Measurements from ENCODE around the gene CLDN7. TPM values are rescaled to one million over a fixed set of nuclear protein-coding genes. Genes with fewer than 3 reads are reported as not detected.

Gene CLDN7
- total and polyA plus RNA-seq, 10 donors = 0.74 to 6.6 (median 2.7) TPM

GRCh38 chr17:7296189-7296861 lies 34.0 kb upstream of the CLDN7 start:
- peak overlapping the region in 1 of 8 donors; percentile 7 for H3K27ac ChIP-seq
- H3K4me1 ChIP-seq = peaks cover 17 to 40% (median 33%) of the 10 kb centered on the region in 6 donors
- intact Hi-C loops (cut with DNase I; ENCODE audit: low total_unique reads) = loop anchor here (2.0 to 10.0 kb wide), 2 partner anchors 16 to 48 kb away; partner anchors contain the start of gene SLC2A4
- WGBS, 5 donors = 4 to 6% (median 5%) methylated on average over 37 to 51 of the region's 51 CpGs
- no peaks in the 10 kb centered on the region for H3K36me3 ChIP-seq
- H3K9me3 ChIP-seq = no peaks in the 10 kb centered on the region
- no peak for TF ChIP-seq POLR2A (IDR thresholded peaks at IDR 0.05)
- peak; percentile 62 to 96 (median 89) for TF ChIP-seq CTCF (IDR thresholded peaks at IDR 0.05 in 8 of 11, conservative IDR thresholded peaks at IDR 0.05 in 3 of 11)
- peak; percentile 49 to 80 (median 68) for TF ChIP-seq POLR2AphosphoS5 (IDR thresholded peaks at IDR 0.05)
- H3K4me3 ChIP-seq = peak overlapping the region in 2 of 8 donors; percentile 37 to 52
- DNase-seq = peak; percentile 94
- peaks cover 0 to 61% (median 38%) of the 10 kb centered on the region in 7 donors for H3K27me3 ChIP-seq (replicated peaks in 1 of 7)

- Histone ChIP-seq H3K9me3 (no peaks in the 10 kb centered on the region), H3K4me3 (peak overlapping the region in 7 of 8 donors; percentile 20 to 68 (median 38)), H3K27ac (peak overlapping the region in 1 of 8 donors; percentile 7), H3K36me3 (no peaks in the 10 kb centered on the region), H3K4me1 (peaks cover 17 to 40% (median 33%) of the 10 kb centered on the region in 6 donors), H3K27me3 (replicated peaks in 1 of 7) (peaks cover 0 to 69% (median 38%) of the 10 kb centered on the region in 7 donors)
- 50 to 54% (median 52%) methylated on average over 38 to 42 of the region's 42 CpGs for WGBS, 5 donors
- DNase-seq = no peak
- intact Hi-C loops (cut with DNase I; ENCODE audit: low total_unique reads) = loop anchor here (2.0 to 10.0 kb wide), 2 partner anchors 15 to 49 kb away; partner anchors contain the start of gene SLC2A4
- no peak for TF ChIP-seq POLR2AphosphoS5 (IDR thresholded peaks at IDR 0.05)
- no peak for TF ChIP-seq CTCF (IDR thresholded peaks at IDR 0.05 in 8 of 11, conservative IDR thresholded peaks at IDR 0.05 in 3 of 11)
Measured at GRCh38 chr17:7295230-7296180, 33.2 kb upstream of the CLDN7 start.

GRCh38 chr17:7294614-7295153 lies 32.4 kb upstream of the CLDN7 start, which contains the start of gene YBX2:
Gene YBX2, minus strand, starts transcription at chr17:7294639. Its CDS starts 139 bp downstream, at chr17:7294500.
- intact Hi-C loops (cut with DNase I; ENCODE audit: low total_unique reads) = loop anchor here (10.0 kb wide), 1 partner anchor 50 kb away; no protein-coding TSS in a partner anchor
- peak; percentile 89 for DNase-seq
- WGBS, 5 donors = 1 to 6% (median 1%) methylated on average over 23 to 57 of the region's 57 CpGs
- Histone ChIP-seq H3K4me3 (peak within 1 kb of the TSS; percentile 14 to 68 (median 37)), H3K36me3 (no peaks in the 10 kb centered on the region), H3K4me1 (peaks cover 17 to 40% (median 33%) of the 10 kb centered on the region in 6 donors), H3K27me3 (replicated peaks in 1 of 7) (peaks cover 0 to 77% (median 38%) of the 10 kb centered on the region in 7 donors), H3K27ac (no peak within 1 kb of the TSS), H3K9me3 (no peaks in the 10 kb centered on the region)
- TF ChIP-seq POLR2A (IDR thresholded peaks at IDR 0.05) (no peak), CTCF (IDR thresholded peaks at IDR 0.05 in 8 of 11, conservative IDR thresholded peaks at IDR 0.05 in 3 of 11) (peak in 1 of 11 experiments; percentile 24), POLR2AphosphoS5 (IDR thresholded peaks at IDR 0.05) (peak in 2 of 3 donors; percentile 20 to 45)
